ENCODE data around the gene TNS4. TPM values are rescaled to one million over a fixed set of nuclear protein-coding genes. Genes with fewer than 3 reads are reported as not detected.

The TNS4 gene
- total RNA-seq, 2 donors from 2014 or later, result 0.89 to 2.5 TPM

DNA sequence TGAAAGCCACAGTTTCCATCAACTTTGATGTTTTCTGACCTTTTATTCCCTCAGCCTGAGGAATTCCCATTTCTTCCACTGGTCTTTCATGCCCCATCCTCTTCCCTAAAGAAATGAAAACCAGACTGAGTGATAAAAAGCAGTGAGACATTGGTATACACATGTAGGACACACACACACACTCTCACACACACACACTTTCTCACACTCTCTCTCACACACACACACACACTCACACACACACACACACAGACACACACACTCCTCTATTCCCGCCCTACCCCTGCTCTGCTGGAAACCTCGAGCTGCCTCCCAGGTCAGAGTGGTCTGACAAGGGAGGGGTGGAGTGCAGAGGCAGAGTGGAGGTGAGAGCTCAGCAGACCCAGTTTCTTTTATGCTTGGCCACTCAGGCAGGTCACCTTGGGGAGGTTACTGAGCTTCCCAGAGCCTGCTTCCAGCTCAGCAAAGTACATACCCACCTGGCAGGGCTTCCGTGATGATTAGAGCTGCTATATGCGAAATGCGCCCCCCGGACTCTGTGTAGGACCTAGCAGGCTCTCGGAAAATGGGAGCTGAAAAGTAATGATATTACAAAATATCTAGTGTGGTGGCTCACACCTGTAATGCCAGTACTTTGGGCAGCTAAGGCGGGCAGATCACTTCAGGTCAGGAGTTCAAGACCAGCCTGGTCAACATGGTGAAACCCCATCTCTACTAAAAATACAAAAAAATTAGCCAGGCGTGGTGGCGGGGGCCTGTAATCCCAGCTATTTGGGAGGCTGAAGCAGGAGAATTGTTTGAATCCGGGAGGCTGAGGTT is 33.2 kb upstream of the TNS4 start:
- no peaks in the 10 kb centered on the region for H3K27me3 ChIP-seq (ENCODE audit: control insufficient read depth, insufficient read depth, low read length, poor library complexity, severe bottlenecking)
- no peak overlapping the region for H3K27ac ChIP-seq (ENCODE audit: low read depth, low read length)
- no peak overlapping the region for H3K4me3 ChIP-seq (ENCODE audit: low read length)
- H3K27ac Mint-ChIP-seq, result no peak overlapping the region
- no peaks in the 10 kb centered on the region for H3K36me3 Mint-ChIP-seq (ENCODE audit: low read depth)
- H3K27me3 Mint-ChIP-seq (ENCODE audit: insufficient read depth), result peaks cover 36% of the 10 kb centered on the region
- WGBS, 2 experiments (ENCODE audit: insufficient coverage in 1 of 2, insufficient read length in 1 of 2), result 92 to 97% methylated on average over 9 to 11 of the region's 11 CpGs
- H3K4me3 Mint-ChIP-seq, result no peak overlapping the region
- no peak overlapping the region for H3K9ac ChIP-seq (ENCODE audit: extremely low read depth, low read length, poor library complexity, severe bottlenecking)
- no peaks in the 10 kb centered on the region for H3K9me3 Mint-ChIP-seq
- peaks cover 9% of the 10 kb centered on the region for H3K4me1 Mint-ChIP-seq
- TF ChIP-seq, protein P1, sequence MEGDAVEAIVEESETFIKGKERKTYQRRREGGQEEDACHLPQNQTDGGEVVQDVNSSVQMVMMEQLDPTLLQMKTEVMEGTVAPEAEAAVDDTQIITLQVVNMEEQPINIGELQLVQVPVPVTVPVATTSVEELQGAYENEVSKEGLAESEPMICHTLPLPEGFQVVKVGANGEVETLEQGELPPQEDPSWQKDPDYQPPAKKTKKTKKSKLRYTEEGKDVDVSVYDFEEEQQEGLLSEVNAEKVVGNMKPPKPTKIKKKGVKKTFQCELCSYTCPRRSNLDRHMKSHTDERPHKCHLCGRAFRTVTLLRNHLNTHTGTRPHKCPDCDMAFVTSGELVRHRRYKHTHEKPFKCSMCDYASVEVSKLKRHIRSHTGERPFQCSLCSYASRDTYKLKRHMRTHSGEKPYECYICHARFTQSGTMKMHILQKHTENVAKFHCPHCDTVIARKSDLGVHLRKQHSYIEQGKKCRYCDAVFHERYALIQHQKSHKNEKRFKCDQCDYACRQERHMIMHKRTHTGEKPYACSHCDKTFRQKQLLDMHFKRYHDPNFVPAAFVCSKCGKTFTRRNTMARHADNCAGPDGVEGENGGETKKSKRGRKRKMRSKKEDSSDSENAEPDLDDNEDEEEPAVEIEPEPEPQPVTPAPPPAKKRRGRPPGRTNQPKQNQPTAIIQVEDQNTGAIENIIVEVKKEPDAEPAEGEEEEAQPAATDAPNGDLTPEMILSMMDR (conservative IDR thresholded peaks at IDR 0.05), result no peak
- H3K9me3 ChIP-seq (ENCODE audit: control insufficient read depth, low read length), result no peaks in the 10 kb centered on the region
- H3K36me3 ChIP-seq (ENCODE audit: control insufficient read depth, insufficient read depth, low read length), result no peaks in the 10 kb centered on the region
- H3K4me1 ChIP-seq (ENCODE audit: control insufficient read depth, insufficient read depth, low read length), result peaks cover 5% of the 10 kb centered on the region
- peak; percentile 76 for DNase-seq

DNA sequence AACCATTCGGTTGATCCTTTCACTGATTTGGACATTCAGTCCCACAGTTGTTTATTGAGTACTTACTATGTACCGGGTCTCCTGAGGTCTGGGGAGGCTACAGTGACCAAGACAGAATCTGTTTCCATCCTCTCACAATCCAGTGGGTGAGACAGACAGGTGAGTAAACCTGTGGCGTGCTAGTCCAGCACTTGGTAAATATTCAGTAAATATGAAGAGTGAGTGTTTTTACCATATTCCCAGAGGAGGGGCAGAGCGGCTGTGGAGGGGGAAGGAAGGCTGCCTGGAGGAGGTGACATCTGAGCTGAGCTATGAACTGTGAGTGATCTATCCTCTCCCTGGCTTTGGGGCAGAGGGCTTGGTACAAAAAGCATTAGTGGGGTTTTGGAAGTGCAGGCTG is 32.5 kb upstream of the TNS4 start:
- no peak overlapping the region for H3K9ac ChIP-seq (ENCODE audit: extremely low read depth, low read length, poor library complexity, severe bottlenecking)
- H3K27ac Mint-ChIP-seq, result no peak overlapping the region
- no peaks in the 10 kb centered on the region for H3K27me3 ChIP-seq (ENCODE audit: control insufficient read depth, insufficient read depth, low read length, poor library complexity, severe bottlenecking)
- peaks cover 36% of the 10 kb centered on the region for H3K27me3 Mint-ChIP-seq (ENCODE audit: insufficient read depth)
- H3K4me1 Mint-ChIP-seq, result peaks cover 4% of the 10 kb centered on the region
- 88 to 100% methylated on average over 3 to 4 of the region's 4 CpGs for WGBS, 2 experiments (ENCODE audit: insufficient coverage in 1 of 2, insufficient read length in 1 of 2)
- TF ChIP-seq, protein P1 (conservative IDR thresholded peaks at IDR 0.05), result no peak
- DNase-seq, result no peak
- H3K4me1 ChIP-seq (ENCODE audit: control insufficient read depth, insufficient read depth, low read length), result no peaks in the 10 kb centered on the region
- H3K4me3 Mint-ChIP-seq, result no peak overlapping the region
- H3K9me3 ChIP-seq (ENCODE audit: control insufficient read depth, low read length), result no peaks in the 10 kb centered on the region
- H3K4me3 ChIP-seq (ENCODE audit: low read length), result no peak overlapping the region
- no peaks in the 10 kb centered on the region for H3K36me3 ChIP-seq (ENCODE audit: control insufficient read depth, insufficient read depth, low read length)
- H3K9me3 Mint-ChIP-seq, result no peaks in the 10 kb centered on the region
- H3K36me3 Mint-ChIP-seq (ENCODE audit: low read depth), result no peaks in the 10 kb centered on the region
- H3K27ac ChIP-seq (ENCODE audit: low read depth, low read length), result no peak overlapping the region

DNA sequence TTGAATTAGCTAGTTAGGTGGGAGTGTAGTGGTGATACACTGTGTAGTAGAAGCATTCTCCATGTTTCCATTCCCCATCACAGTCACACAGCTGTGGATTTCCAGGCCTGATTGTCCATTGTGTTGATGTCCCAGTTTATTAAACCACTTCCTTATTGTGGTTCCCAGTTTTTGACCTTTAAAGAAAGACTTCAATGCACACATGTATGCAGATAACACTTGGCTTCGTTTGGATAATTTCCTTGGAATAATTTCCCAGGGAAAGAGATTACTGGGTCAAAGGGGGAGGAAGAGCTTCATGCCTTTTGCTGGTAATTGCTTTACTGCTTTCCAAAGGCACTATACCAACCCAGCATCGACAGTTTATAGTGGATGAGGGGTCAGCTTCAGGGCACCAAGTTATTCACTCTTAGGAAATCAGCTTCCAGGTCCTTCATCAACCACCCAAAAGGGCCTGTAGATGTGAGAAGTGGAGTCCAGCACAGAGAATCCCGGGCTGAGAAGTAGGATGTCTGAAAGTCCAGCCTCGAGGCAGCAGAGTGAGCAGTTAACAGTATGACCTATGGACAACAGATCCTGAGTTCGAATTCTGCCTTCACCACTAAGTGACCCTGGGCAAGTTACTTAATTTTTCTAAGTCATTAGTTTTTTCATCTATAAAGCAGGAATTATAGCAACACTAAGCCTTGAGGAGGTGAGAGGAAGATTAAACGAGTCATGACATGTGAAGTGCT is 31.3 kb upstream of the TNS4 start:
- TF ChIP-seq, protein P1 (conservative IDR thresholded peaks at IDR 0.05), result no peak
- Histone ChIP-seq H3K9ac (ENCODE audit: extremely low read depth, low read length, poor library complexity, severe bottlenecking) (no peak overlapping the region), H3K4me1 (ENCODE audit: control insufficient read depth, insufficient read depth, low read length) (no peaks in the 10 kb centered on the region), H3K27ac (ENCODE audit: low read depth, low read length) (no peak overlapping the region), H3K9me3 (ENCODE audit: control insufficient read depth, low read length) (no peaks in the 10 kb centered on the region), H3K27me3 (ENCODE audit: control insufficient read depth, insufficient read depth, low read length, poor library complexity, severe bottlenecking) (no peaks in the 10 kb centered on the region), H3K36me3 (ENCODE audit: control insufficient read depth, insufficient read depth, low read length) (no peaks in the 10 kb centered on the region), H3K4me3 (ENCODE audit: low read length) (no peak overlapping the region)
- Mint-ChIP-seq H3K36me3 (ENCODE audit: low read depth) (no peaks in the 10 kb centered on the region), H3K4me1 (peaks cover 8% of the 10 kb centered on the region), H3K27me3 (ENCODE audit: insufficient read depth) (peaks cover 26% of the 10 kb centered on the region), H3K9me3 (no peaks in the 10 kb centered on the region), H3K27ac (no peak overlapping the region), H3K4me3 (no peak overlapping the region)
- WGBS, 2 experiments (ENCODE audit: insufficient coverage in 1 of 2, insufficient read length in 1 of 2), result 82 to 100% methylated on average over 1 to 5 of the region's 6 CpGs
- DNase-seq, result peak; percentile 44

Data from endodermal cell (in vitro differentiated cells).